Cardiac septum (tissue), 1 donor: Measurements from ENCODE around the gene MLKL. TPM values are rescaled to one million over a fixed set of nuclear protein-coding genes. Genes with fewer than 3 reads are reported as not detected.

ENCODE experiments used
- DNase-seq: peaks from one replicate; pipeline ENCODE4 v3.0.0-alpha.2; 2020; ENCODE audit warnings: low spot score
- intact Hi-C: fragments of 100-400 bp; cut with DNase I; formaldehyde crosslinking; loops from one replicate; pipeline ENCODE4 v1.14.0; 2022
- long read RNA-seq: library from polyadenylated mRNA; unstranded; transcript quantifications from one replicate; pipeline ENCODE4 v2.0.0, GENCODE V29; 2021
- total RNA-seq: library from RNA; stranded (reverse); fragmentation: NEBNext Ultra II Directional; extraction: Animal tissue kit (Norgen Biotek cat#: 25700); gene quantifications from one replicate; pipeline ENCODE4 v1.2.1, GENCODE V29; 2021
- donor health status: DM: no; HTN: no; CAD: no.

Gene MLKL
- total RNA-seq = 4.9 TPM
- long read RNA-seq, partial matches to known transcripts = 0 of 3 reads
- long read RNA-seq, other reads (novel, unspliced or antisense) = 2 of 3 reads

DNA sequence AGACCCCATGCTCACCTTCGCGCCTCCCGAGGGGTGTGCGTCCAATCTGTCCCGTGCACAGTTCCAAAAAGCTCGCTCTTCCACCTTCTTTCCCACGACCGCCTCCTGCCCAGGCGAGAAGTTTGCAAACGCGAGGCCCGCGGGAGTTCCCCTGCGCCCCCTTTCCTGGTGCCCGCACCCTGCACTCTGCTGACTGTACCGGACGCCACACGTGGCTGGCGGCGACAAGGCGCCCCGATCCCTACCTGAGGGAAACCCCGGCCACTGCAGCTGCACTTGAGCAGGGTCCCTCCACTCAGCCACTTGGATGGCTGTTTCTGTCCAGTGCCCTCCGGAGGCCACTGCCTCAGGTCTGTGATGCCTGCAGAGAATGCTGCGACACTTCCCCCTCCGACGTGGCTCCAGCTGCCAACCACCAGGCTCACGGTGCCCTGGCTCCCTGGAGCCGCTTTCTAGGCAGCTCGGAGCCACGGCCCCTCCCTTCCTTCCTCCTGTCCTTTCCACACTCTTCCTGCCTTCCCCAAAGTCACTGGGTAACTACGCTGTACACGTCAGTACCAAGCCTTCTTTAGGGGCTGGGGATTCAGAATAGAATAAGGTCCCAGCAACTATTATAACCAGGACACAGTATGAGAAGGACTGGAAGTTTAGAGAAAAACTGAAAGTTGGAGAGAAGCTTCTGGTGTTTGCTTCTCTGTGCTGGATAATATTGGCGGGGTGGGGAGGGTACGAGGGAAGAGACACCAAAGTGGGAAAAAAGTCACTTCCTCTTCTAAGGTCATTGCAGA, at the start of gene MLKL:
TSS of gene MLKL (minus strand) at position 425 of the 788 bp plus-strand sequence. CDS start 5,105 bp downstream, outside the sequence.
- peak; percentile 90 for DNase-seq
- intact Hi-C loops = loop anchor here (1.0 kb wide), 1 partner anchor 9 kb away; no protein-coding TSS in a partner anchor

DNA sequence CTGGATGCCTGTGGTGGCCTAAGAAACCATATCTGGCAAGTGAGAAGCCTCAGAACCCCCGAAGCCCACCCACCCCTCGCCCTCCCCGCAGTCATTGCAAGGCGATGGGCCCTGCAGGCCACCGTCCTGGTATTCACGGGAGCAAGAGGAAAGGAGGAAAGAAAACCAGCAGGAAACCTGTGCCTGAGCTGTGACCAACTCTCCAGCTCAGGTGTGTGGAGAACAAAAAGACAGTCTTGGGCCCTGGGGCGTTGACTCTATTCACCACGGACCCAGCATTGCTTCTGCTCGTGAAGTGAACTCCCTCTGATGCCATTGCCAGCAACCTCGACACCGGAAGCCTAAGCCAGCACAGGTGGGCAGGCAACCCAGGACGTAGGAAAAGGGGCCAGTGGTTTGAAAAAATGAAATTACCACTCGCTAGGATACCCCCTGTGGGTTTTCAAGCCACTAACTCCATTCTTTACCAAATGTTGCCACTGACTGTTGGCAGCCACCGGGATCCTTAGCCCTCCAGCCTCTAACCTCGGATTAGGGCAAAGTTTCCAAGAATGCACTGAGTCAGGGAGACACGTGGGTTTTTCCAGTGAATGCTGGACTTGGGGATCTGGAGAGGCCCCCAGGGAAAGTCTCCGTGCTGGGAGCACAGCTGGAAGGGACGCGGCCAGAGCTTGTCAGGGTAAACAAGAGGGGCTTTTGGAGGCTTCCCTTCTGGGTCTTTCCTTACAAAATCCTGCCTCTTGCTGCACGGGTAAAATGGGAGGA, 48.8 kb upstream of the MLKL start:
- no peak for DNase-seq
- intact Hi-C loops = no loop called here

DNA sequence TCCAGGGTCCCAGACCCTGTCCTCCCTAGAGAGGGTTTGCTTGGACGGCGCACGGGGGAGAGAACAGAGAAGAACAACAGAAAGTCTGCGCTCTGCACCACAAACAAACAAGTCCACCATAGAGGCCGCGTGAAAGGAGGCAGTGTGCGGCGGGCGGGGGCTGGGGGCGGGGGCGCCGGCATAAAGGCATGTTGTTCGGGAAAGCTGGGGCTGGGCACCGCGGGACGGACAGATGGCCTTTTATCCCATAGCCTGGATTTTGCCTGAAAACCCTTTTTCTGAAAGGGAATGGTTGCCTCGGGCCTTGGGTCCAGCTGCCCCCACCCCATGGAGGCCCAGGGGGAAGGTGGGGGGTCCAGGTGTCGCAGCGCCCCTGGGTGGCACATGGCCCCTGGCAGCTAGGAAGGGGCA, 48.0 kb upstream of the MLKL start:
- intact Hi-C loops = no loop called here
- no peak for DNase-seq

DNA sequence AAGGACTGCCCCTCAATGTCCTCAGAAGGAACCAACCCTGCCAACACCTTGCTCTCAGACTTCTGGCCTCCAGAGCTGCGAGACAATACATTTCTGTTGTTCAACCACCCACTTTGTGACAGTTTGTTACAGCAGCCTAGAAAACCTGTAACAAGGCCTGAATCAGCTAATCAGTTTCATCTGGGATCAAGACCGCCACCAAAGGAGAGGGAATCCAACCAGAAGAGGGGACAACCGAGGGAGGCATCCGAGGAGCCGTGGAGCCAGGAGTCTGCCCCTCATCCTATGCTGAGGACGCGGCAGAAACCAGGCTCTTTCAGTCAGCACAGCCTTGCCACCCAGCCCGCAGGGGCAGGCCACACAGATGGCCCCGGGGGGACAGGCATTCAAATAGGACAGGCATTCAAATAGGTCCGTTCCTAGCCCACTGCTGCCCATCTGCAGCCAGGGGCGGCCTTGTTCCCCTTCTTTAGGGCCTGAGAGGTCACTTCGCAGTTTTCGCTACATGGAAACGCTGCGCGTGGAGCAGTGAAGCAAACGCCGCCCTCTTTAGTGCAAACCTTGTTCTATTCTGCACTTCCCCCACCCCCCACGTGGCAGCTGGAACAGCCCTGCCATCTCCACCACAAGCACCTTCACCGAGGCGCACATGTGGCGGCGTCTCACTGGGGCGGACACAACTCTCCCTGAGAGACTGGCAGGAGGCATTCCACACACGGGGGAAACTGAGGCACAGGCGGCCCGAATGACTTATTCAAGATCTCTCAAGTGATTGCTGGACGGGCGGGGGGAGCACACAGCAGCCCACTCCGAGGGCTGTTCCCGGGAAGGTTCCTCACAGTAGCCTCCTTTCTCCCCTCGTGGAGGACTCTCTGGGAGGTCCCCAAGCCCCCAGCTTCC, 47.3 kb upstream of the MLKL start:
- intact Hi-C loops = no loop called here
- DNase-seq = no peak

DNA sequence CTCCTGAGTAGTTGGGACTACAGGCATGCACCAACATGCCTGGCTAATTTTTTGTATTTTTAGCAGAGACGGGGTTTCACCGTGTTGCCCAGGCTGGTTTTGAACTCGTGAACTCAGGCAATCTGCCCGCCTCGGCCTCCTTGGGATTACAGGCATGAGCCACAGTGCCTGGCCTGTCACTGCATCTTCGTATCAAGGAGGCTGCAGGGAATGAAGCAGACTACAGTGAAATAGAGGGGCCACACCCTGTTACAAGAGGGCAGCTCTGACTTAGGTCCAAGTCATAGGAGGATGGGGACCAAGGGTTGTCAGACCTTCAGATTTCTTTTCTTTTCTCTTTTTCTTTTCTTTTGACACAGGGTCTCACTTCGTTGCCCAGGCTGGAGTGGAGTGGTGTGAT, 45.3 kb upstream of the MLKL start:
- DNase-seq = no peak
- intact Hi-C loops = no loop called here

DNA sequence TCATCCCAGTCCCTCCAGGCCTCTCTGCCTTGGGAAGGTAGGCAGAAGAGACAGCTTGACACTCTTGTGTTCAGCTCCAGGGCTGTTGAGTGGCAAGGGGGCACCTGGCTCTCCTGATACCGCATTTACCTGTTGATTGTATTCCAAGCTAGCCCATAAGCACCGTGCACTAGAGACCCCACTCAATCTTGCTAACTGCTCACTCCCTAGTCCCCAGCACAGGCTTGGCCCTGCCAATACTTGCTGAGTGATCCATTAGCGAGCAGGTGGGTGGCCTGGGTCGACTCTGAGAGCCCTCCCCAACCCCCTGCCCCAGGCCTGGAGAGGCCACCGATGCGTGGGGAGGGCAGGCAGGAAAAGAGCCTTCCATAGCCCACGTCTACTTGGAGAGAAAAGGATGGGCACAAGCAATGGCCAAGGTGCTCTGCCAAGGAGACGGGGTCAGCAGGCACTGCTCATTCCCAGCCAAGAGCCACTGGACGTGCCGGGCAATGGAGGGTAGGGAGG, 44.5 kb upstream of the MLKL start:
- DNase-seq = no peak
- intact Hi-C loops = no loop called here

DNA sequence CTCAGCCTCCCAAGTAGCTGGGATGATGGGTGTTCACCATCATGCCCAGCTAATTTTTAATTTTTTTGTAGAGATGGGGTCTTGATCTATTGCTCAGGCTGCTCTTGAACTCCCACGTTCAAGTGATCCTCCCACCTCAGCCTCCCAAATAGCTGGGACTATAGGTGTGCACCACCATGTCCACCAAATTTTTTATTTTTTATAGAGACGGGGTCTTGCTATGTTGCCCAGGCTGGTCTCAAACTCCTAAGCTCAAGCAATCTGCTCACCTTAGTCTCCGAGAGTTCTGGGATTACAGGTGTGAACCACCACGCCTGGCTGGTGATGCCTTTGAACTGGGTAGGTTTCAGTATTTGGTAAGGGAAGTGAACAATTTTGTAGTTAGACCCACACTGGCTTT, 43.9 kb upstream of the MLKL start:
- intact Hi-C loops = no loop called here

DNA sequence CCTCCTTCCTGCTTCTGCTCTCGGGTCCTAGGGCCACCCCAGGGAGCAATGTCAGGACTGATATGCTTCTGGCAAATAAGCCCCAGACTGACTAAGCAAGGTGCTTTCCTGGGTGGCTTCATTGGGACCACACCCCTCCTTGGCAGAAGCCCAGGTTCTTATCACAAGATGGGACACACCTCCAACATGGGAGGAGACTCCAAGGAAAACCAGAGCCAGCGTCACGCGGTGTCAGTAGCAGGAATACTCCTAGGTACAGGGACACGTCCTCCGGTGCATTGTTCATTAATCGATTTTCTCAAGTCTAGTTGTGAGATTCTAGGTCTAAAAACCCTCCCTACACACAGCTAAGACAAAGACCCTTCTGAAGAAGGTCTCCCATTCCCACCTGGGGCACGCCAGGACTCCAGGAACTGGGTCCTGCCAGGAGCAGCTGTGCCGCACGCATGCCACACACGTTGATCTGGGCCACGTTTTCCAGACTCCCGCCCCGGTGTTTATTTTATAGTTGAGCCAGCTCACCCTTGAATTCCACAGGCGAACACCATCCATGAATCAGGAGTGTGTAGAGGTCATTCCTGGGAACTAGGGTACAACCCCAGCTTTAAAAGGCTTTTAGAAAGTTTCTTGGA, 43.1 kb upstream of the MLKL start:
- intact Hi-C loops = no loop called here
- no peak for DNase-seq

More for the DNA sequence above, 43.9 kb upstream of the MLKL start:
- no peak for DNase-seq

DNA sequence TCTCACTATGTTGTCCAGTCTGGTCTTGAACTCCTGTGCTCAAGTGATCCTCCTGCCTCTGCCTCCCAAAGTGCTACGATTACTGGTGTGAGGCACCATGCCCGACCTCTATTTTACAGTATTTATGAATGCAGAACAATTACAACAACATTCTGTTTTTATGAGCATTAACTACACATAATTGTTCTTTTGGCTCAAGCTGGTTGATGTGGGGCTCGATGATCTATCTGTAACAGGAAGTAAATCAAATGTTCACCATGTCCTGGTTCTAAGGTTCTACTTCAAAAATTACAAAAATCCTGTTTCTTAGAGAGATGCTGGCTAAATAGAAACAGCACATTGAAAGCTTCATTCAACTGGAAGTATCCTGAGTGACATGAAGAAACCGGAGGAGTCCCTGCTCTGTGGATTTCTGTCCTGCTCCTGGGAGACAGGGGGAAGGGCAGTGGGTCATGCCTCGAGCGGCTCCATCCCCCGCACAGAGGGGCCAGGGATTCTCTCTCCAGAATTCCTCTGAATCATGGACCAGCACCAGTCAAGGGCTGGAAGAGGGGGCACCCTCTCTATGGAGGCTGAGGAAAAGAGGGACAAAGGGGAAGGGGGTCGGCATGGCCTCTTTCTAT, 42.5 kb upstream of the MLKL start:
- intact Hi-C loops = no loop called here

DNA sequence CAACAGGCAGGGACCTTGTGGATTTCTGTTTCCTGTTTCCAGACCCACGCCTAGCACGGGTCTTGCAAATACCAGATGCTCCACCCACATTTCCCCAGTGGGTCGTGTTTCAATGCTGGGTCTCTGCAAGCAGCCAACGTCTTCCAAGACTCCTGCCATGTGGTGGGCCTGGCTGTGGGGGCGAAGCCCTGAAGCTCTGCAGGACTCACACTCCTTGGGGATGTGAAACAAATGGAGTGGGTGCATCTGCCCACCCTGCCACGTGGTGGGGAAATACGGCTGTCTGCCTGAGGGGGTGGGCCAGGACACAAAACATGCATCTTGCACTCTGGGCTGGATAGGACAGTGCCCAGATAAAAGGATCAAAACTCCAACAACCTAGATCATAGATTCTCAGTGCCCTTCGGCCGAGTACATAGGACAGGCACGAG, 41.4 kb upstream of the MLKL start:
- intact Hi-C loops = no loop called here
- DNase-seq = no peak

More for the DNA sequence above, 42.5 kb upstream of the MLKL start:
- no peak for DNase-seq

DNA sequence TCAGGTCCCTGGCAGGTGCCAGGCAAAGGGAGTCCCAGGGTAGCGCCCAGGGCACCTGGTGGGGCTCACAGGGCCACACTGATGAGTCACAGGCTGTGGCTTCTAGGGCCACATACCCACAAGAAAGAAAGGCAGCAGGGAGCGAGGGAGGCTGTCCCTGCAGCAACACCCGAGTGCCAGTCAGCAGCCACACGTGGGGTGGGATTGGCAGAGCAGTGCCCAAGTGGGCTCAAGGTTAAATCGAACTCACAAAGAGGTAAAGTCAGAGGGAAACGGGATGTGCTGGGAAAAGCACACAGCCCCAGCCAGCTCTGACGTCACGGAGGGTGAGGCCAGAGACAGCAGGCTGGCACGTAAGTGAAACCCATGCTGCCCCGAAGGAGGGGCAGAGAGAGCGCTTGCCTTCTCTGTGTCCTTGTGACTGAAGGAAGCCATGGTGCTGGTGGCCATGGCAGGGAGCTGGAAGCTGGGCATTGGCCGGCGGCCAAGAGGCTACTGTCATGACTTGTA, 40.2 kb upstream of the MLKL start:
- intact Hi-C loops = no loop called here
- DNase-seq = no peak

DNA sequence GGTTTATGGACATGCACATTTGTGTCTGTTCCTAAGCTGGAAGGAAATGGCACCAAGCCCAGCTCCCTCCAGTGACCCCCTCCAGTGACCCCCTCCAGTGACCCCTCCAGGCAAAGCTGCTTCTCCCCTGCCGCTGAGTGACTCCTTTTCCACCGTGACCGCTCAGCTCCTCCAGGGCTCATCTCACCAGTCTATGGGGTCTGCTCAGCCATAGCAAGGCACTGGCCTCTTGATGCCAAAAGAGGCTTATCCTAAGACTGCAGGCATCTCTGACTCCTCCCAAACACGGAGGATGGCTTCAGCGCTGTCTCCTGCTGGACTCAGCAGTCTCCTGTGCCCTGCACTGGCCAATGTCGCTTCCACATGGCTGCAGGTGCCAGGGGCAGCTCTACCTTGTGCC, 38.6 kb upstream of the MLKL start:
- intact Hi-C loops = no loop called here
- DNase-seq = no peak

DNA sequence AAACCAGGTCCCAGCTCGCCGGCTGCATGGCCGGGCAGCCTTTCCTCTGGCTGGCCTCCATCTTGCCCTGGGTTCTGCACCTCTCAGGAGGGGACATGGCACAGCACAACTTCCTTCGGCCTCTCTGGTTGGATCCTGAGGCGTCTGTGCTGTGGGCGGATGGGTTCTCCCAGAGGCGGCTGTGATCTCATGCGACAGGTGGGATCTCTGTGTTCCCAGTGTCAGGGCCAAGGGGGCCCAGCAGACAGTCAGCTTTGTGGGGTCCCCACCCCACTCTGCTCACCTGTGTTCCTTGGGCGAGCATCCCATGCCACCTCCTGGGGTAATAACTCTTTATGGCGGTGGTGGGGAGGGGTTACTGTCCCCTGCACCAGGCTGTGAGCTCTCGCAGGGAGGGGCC, 38.2 kb upstream of the MLKL start:
- DNase-seq = no peak
- intact Hi-C loops = no loop called here

DNA sequence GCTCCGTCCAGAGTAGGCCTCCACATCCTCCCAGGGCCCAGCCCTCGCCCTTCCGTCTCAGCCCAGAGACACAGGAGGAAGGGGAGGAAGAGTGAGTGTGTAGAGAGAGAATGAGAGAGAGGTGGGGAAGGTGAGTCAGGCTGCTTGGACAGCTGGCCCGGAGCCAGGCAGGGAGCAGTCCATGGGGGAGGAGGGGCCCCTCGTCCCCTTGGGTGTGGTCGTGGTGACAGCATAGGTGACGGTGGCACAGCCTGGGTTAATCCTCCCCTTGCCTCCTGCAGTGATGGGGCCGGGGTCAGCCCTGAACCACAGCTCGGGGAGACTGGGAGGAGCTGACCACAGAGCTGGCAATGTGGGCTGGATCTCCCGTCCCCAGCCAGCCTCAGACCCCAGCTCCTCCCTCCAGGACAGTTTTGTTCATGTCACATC, 37.5 kb upstream of the MLKL start:
- intact Hi-C loops = no loop called here
- DNase-seq = no peak

DNA sequence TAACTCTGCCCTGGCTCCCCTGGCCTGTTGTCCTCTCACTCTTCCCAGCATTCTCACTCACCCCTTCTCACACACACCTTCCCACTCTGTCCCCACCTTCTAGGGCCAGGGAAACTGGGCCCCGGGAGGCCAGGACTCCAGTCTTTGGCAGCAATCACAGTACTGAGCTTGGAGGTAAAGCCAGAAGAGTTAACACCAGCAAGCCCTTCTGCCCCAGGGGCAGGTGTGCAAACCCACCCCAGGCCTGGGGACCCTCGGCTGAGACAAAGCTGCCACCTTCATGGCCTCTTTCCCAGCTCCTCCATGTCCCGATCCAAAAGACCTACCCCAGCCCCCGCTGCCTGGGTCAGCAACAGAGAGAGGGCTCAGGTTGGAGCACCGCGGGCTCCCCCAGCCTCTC, 36.9 kb upstream of the MLKL start:
- no peak for DNase-seq
- intact Hi-C loops = no loop called here

DNA sequence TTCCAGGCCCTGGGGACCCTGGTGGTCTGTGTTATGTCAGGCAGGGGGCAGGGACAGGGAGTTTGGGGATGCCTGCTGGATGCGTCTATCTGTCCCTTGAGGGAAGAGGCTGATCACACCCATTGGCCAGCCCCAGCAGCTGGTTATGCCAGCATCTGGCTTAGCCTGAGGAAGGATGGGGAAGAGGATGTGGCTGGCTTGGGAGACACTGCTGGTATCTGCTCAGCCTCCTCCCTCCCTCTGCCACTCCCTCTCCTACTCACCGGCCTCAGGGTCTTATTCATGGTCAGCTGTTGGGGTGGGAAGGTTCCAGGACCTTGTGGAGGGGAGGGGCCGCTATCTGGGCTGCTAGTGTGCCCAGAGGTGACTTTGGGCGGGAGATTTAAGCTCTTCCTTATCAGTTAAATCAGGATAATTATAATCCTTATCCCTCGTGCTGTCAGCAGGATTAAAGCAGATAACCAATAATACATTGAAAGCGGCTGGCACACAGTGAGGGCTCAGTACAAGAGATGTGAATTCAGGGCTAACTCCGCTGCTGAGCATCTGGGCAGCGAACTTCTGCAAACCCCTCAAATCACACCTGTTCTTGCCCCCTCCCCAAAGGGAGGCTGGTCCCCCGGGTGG, 36.0 kb upstream of the MLKL start:
- intact Hi-C loops = no loop called here

DNA sequence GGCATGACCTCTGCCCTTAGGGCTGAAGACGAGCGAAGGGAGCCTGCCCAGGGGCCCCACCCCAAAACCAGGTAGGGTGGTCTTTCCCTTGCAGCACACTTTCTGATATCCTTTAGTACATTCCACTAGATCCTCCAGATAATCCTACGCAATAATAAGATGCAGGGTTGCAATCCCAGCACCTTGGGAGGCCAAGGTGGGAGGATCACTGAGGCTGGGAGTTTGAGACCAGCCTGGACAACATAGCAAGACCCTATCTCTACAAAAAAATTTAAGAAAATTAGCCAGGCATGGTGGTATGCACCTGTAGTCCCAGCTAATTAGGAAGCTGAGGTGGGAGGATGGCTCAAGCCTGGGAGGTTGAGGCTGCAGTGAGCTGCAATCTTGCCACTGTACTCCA, 34.9 kb upstream of the MLKL start:
- DNase-seq = no peak
- intact Hi-C loops = no loop called here

More for the DNA sequence above, 36.0 kb upstream of the MLKL start:
- no peak for DNase-seq

DNA sequence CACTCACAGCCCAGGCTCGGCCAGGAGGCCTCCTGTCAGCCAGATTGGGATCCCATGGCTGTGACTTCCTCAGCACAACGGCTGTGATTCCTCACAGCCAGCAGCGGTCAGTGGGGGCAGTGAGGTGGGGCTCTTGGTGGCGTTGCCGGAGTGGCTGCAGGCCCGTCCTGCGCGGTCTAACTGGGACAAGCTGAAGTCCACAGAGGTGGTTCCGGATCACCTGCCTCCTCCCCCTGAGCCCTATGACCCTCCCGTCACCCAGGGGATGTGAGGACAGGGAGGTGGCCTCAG, 34.4 kb upstream of the MLKL start:
- no peak for DNase-seq
- intact Hi-C loops = no loop called here
